HAP-1 (cell line): Measurements from ENCODE around the gene CRADD.

Experiments
- DNase-seq, 2 experiments: peaks; one replicate each; pipeline ENCODE4 v3.0.0-alpha.2; 2016 to 2020; ENCODE audit warnings: low spot score in 2 of 2
- H3K27me3 ChIP-seq: fragments of 250-450 bp; sonication (Bioruptor Pico); 2 replicates; pipeline ENCODE4 v1.5.1; 2020; ENCODE audit warnings: low read depth, mild to moderate bottlenecking, moderate library complexity
- H3K36me3 ChIP-seq: fragments of 250-450 bp; sonication (Bioruptor Pico); replicated peaks from 2 replicates; pipeline ENCODE4 v1.5.1; 2020; ENCODE audit warnings: mild to moderate bottlenecking
- H3K4me1 ChIP-seq: fragments of 250-450 bp; sonication (Bioruptor Pico); 2 replicates; pipeline ENCODE4 v1.5.1; 2020; ENCODE audit warnings: mild to moderate bottlenecking
- H3K4me3 ChIP-seq: fragments of 250-450 bp; sonication (Bioruptor Pico); 2 replicates; pipeline ENCODE4 v1.5.1; 2020; ENCODE audit warnings: mild to moderate bottlenecking, moderate library complexity
- H3K9me3 ChIP-seq: fragments of 250-450 bp; sonication (Bioruptor Pico); 2 replicates; pipeline ENCODE4 v1.5.1; 2020; ENCODE audit warnings: mild to moderate bottlenecking, moderate library complexity
- in situ Hi-C: fragments of 300-500 bp; cut with MboI; formaldehyde crosslinking; loops from 3 replicates; pipeline ENCODE4 v1.14.3; 2020; ENCODE audit warnings: low sequenced_read_pairs, inconsistent platforms, mixed read lengths

Gene CRADD

GRCh38 chr12:93679308-93679925 lies 2.2 kb downstream of the CRADD start:
- Histone ChIP-seq H3K9me3 (no peaks in the 10 kb centered on the region), H3K4me3 (no peak overlapping the region), H3K4me1 (peaks cover 39% of the 10 kb centered on the region), H3K27me3 (no peaks in the 10 kb centered on the region), H3K36me3 (no peaks in the 10 kb centered on the region)
- no peak for DNase-seq
- in situ Hi-C loops: no loop called here

GRCh38 chr12:93680006-93680405 lies 2.8 kb downstream of the CRADD start:
- in situ Hi-C loops: no loop called here
- Histone ChIP-seq H3K27me3 (no peaks in the 10 kb centered on the region), H3K4me1 (peaks cover 39% of the 10 kb centered on the region), H3K4me3 (no peak overlapping the region), H3K36me3 (no peaks in the 10 kb centered on the region), H3K9me3 (no peaks in the 10 kb centered on the region)
- DNase-seq: no peak

- no peaks in the 10 kb centered on the region for H3K27me3 ChIP-seq
- in situ Hi-C loops: no loop called here
- H3K36me3 ChIP-seq: no peaks in the 10 kb centered on the region
- peaks cover 44% of the 10 kb centered on the region for H3K4me1 ChIP-seq
- DNase-seq: peak in 1 of 2 experiments; percentile 23
- H3K4me3 ChIP-seq: no peak overlapping the region
- no peaks in the 10 kb centered on the region for H3K9me3 ChIP-seq
Measured at GRCh38 chr12:93682846-93683261, 5.7 kb downstream of the CRADD start.

GRCh38 chr12:93683410-93683809 lies 6.2 kb downstream of the CRADD start:
- in situ Hi-C loops: no loop called here
- DNase-seq: no peak

GRCh38 chr12:93684716-93685115 lies 7.5 kb downstream of the CRADD start:
- Histone ChIP-seq H3K27me3 (no peaks in the 10 kb centered on the region), H3K4me1 (peaks cover 51% of the 10 kb centered on the region), H3K36me3 (no peaks in the 10 kb centered on the region), H3K4me3 (no peak overlapping the region), H3K9me3 (no peaks in the 10 kb centered on the region)
- in situ Hi-C loops: no loop called here
- DNase-seq: no peak

More at GRCh38 chr12:93683410-93683809, 6.2 kb downstream of the CRADD start:
- H3K4me3 ChIP-seq: no peak overlapping the region
- peaks cover 44% of the 10 kb centered on the region for H3K4me1 ChIP-seq
- H3K36me3 ChIP-seq: no peaks in the 10 kb centered on the region
- H3K27me3 ChIP-seq: no peaks in the 10 kb centered on the region
- no peaks in the 10 kb centered on the region for H3K9me3 ChIP-seq

- no peaks in the 10 kb centered on the region for H3K27me3 ChIP-seq
- peaks cover 58% of the 10 kb centered on the region for H3K4me1 ChIP-seq
- no peaks in the 10 kb centered on the region for H3K9me3 ChIP-seq
- in situ Hi-C loops: no loop called here
- no peak overlapping the region for H3K4me3 ChIP-seq
- no peak for DNase-seq
- no peaks in the 10 kb centered on the region for H3K36me3 ChIP-seq
Measured at GRCh38 chr12:93686572-93687356, 9.6 kb downstream of the CRADD start.

- H3K36me3 ChIP-seq: no peaks in the 10 kb centered on the region
- in situ Hi-C loops: no loop called here
- DNase-seq: no peak
- H3K9me3 ChIP-seq: no peaks in the 10 kb centered on the region
- H3K27me3 ChIP-seq: no peaks in the 10 kb centered on the region
- H3K4me3 ChIP-seq: no peak overlapping the region
- H3K4me1 ChIP-seq: peaks cover 43% of the 10 kb centered on the region
Measured at GRCh38 chr12:93689076-93689834, 12.1 kb downstream of the CRADD start.

- in situ Hi-C loops: no loop called here
- no peak for DNase-seq
- Histone ChIP-seq H3K4me1 (peaks cover 41% of the 10 kb centered on the region), H3K27me3 (no peaks in the 10 kb centered on the region), H3K4me3 (no peak overlapping the region), H3K36me3 (no peaks in the 10 kb centered on the region), H3K9me3 (no peaks in the 10 kb centered on the region)
Measured at GRCh38 chr12:93696462-93696861, 19.3 kb downstream of the CRADD start.

GRCh38 chr12:93698307-93699092 lies 21.3 kb downstream of the CRADD start:
- Histone ChIP-seq H3K4me3 (no peak overlapping the region), H3K4me1 (peaks cover 44% of the 10 kb centered on the region), H3K27me3 (no peaks in the 10 kb centered on the region), H3K36me3 (no peaks in the 10 kb centered on the region), H3K9me3 (no peaks in the 10 kb centered on the region)
- DNase-seq: peak in 1 of 2 experiments; percentile 61
- in situ Hi-C loops: no loop called here

- H3K4me1 ChIP-seq: peaks cover 44% of the 10 kb centered on the region
- H3K9me3 ChIP-seq: no peaks in the 10 kb centered on the region
- peak overlapping the region; percentile 4 for H3K4me3 ChIP-seq
- in situ Hi-C loops: no loop called here
- peak; percentile 64 to 100 for DNase-seq
- no peaks in the 10 kb centered on the region for H3K27me3 ChIP-seq
- H3K36me3 ChIP-seq: no peaks in the 10 kb centered on the region
Measured at GRCh38 chr12:93699271-93700145, 22.3 kb downstream of the CRADD start.

- Histone ChIP-seq H3K4me1 (peaks cover 33% of the 10 kb centered on the region), H3K27me3 (no peaks in the 10 kb centered on the region), H3K36me3 (no peaks in the 10 kb centered on the region), H3K9me3 (no peaks in the 10 kb centered on the region), H3K4me3 (no peak overlapping the region)
- no peak for DNase-seq
- in situ Hi-C loops: no loop called here
Measured at GRCh38 chr12:93702707-93703315, 25.6 kb downstream of the CRADD start.

GRCh38 chr12:93704122-93704521 lies 26.9 kb downstream of the CRADD start:
- Histone ChIP-seq H3K4me1 (peaks cover 21% of the 10 kb centered on the region), H3K9me3 (no peaks in the 10 kb centered on the region), H3K27me3 (no peaks in the 10 kb centered on the region), H3K36me3 (no peaks in the 10 kb centered on the region), H3K4me3 (no peak overlapping the region)
- in situ Hi-C loops: no loop called here
- no peak for DNase-seq
